Measurements from ENCODE around the gene RNF217. TPM values are rescaled to one million over a fixed set of nuclear protein-coding genes. Genes with fewer than 3 reads are reported as not detected.
A peak's percentile ranks its signal among the peaks of the same experiment; 100 is the strongest.

The RNF217 gene
- total RNA-seq, 1 experiment from 2014 or later: 13.6 TPM

DNA sequence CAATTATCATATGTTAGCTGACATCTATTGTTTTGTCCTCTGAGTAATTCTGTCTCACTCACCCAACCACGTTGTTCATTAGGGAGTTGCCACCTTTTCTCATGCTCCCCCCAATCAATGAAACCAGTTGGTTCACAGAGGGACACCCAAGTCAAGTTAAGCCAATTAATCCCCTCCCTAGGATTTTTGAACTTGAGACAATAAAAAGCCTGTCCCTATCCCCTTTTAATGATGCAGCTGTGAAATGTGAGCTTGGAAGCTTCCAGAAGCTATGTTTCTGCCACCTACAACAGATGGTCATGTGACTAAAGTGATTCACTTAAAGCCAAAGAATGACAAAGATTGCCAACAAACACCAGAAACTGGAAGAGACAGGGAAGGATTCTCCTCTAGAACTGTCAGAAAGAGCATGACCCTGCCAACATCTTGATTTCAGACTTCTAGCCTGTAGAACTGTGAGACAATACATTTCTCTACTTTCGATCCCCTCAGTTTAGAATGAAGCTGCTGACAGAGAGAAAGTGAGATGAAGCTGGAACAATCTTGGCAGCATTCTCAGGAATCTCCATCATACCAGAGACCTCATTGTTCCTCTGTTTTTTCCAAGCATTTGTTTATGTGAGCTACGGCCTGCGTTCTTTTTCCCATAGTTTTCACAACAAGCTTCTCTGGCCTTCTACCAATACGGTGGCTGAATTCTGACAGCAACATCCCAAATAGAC is 133.5 kb downstream of the RNF217 start:
- no peak for DNase-seq (ENCODE audit: low read depth)

DNA sequence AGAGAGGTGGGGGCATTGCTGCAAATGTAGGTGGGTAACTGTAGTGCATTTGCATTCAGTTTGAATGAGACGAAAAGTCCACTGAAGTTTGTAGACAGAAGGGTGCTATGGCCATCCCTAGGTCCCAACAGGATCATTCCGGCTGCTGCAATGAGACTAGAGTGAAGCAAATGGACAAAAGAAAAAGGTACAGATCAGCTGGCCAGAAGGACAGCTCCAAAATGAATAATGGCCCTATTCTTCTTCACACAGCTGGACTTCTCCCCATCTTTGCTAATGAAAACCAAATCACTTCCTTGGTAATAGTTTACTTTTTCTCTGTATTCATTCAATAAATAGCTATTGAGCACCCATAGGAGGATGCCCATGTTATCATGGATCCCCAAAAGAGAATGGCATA is 134.9 kb downstream of the RNF217 start:
- DNase-seq (ENCODE audit: low read depth): no peak

DNA sequence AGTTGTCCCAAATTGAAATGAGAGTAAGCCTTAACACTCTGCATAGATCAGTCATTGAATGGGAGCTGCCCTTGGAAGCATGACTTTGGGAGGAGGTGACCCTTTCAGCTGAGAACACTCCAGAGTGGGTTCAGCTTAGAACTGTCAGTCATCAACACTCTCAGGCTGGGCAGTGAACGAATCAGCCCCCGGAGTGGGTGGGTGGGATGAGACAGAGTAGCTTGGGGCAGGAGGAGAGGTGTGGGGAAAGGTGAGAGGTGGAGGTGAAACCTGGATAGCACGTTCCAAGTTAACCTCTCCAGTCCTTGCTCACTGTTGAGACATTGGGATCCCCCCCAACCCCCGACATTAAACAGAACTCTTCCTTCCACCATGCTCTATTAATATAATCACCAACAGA is 136.0 kb downstream of the RNF217 start:
- no peak for DNase-seq (ENCODE audit: low read depth)

- DNase-seq (ENCODE audit: low read depth): peak; percentile 68
These were observed 137.2 kb downstream of the RNF217 start for GRCh38 chr6:125099211-125100073.

DNA sequence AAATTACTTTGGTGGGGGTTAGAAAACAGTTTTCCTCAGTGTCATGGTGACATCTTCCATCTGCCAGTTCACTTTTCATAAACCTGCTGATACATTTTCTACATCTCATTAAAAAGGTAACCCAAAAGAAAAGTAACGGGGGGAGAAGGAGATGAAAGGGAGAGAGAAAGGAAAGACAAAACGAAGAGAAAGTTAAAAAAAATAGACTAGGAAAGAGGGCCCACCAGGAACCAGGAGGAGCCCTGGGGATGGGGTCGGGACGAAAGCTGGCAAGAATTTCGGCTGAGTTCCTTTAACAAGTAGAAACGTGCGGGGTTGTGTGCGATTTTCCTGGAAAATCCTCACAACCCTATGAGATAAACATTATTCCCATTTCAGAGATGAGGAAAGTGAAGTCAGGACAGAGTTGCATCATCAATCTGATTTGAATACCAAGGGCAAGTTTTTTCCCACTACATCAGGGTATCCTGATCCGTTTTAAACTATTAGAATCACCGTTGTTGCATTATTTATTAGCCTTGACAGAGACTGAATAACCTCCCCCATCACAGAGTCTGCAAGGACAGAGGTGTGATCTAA is 137.9 kb downstream of the RNF217 start:
- no peak for DNase-seq (ENCODE audit: low read depth)

GRCh38 chr6:125101128-125101527 is 138.9 kb downstream of the RNF217 start:
- no peak for DNase-seq (ENCODE audit: low read depth)

DNA sequence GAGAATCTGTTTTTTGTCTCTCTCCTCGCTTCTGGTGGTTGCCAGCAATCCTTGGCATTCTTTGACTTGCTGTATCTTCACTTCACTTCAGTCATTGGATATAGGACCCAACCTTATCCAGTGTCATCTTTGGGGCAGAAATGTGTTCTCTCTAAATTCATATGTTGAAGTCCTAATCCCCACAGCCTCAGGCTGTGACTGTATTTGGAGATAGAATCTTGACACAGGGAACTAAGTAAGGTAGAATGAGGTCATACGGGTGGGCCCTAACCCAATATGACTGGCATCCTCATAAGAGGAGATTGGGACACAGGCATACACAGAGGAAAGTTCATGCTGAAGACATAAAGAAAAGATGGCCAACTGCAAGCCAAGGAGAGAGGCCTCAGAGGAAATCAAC is 139.4 kb downstream of the RNF217 start:
- DNase-seq (ENCODE audit: low read depth): no peak

DNA sequence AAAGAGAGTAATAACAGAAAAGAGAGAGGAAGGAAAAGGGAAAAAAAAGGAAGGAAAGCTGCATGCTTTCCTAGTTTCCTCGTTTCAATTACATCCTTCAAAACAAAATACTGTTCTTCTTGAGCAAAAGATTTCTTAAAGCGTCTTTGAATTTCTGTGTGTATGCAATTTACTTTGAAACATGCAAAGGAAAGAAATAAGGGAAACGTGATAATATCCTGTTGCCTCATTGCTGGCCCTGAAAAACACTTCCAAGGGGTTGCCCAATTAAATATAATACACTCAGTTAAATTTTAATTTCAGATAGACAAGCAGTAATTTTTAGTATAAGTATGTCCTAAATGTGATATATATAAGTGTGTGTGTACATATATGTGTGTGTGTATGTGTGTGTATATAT is 140.2 kb downstream of the RNF217 start:
- DNase-seq (ENCODE audit: low read depth): no peak

DNA sequence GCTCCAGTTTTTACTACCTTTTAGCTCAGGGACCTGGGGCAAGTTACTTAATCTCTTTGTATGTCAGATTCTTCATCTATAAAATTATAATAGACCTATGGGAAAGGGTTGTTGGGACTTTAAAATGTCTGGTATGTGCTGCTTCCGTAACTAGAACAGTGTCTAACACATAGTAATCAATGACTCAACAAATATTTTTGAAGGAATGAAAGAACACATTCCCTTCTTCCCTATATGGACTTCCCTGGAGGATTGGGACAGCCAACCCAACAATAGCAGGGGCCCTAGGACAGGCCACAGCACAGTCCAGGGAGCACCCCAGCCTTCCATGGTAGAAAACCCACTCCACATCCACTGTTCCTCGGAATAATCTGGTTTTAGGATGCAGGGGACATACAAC is 140.7 kb downstream of the RNF217 start:
- DNase-seq (ENCODE audit: low read depth): peak; percentile 46

GRCh38 chr6:125104425-125104824 is 142.2 kb downstream of the RNF217 start:
- no peak for DNase-seq (ENCODE audit: low read depth)

DNA sequence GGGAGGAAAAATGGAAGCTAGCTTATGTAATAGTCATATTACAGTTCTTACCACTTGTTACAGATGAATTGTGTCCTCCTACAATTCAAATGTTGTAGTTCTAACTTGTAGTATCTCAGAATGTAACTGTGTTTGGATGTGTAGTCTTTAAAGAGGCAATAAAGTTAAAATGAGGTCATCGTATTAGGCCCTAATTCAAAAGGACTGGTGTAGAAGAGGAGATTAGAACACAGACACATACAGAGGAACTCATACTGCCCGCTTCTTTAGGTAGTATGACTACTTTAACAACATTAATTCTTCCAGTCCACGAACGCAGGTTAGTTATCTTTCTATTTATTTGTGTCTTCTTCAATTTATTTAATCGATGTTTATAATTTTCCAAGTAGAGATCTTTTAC is 144.8 kb downstream of the RNF217 start:
- DNase-seq (ENCODE audit: low read depth): no peak

DNA sequence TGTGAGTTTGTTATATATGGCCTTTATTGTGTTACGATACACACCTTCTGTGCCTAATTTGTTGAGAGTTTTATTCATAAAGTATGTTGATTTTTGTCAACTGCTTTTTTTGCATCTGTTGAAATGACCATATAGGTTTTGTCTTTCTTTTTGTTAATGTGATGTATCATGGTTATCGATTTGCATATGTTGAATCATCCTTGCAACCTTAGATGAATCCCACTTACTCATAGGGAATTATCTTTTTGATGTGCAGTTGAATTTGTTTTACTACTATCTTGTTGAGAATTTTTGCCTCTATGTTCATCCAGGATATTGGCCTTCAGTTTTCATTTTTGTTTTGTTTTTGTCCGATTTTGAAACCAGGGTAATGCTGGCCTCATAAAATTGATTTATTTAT is 145.7 kb downstream of the RNF217 start:
- DNase-seq (ENCODE audit: low read depth): no peak

DNA sequence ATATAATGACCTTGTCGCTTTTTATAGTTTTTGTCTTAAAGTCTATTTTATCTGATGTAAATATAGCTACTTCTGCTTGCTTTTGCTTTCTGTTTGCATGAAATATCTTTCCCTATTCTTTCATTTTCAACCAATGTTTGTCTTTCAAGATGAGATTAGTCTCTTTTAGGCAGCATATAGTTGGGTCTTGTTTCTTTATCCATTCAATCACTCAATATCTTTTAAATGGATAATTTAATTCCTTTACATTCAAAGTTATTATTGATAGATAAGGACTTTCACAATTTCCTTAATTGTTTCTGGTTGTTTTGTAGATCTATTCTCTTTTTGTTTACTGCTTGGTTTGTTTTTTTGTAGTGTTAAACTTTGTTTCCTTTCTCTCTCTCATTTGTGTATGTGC is 147.8 kb downstream of the RNF217 start:
- DNase-seq (ENCODE audit: low read depth): no peak

- DNase-seq (ENCODE audit: low read depth): no peak
These were observed 149.2 kb downstream of the RNF217 start for GRCh38 chr6:125111219-125111983.

DNA sequence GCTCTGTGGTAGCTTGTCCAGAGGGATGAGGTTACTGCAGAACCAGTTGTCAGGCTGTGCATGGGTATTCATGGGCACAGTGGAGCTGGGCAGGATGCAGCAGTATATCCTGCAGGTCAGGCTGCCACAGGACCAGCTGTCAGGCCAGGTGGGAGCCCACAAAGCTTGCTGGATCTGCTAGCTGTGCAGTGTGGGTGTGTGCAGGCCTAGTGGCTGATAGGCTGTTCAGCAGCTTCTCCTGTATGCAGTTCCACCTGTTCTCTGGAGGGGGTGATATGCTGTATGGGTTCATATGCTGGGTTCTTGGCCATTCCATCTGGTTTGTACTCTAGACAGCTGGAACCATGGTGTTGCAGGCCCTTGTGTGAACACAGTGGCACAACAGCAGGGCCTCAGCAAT is 150.7 kb downstream of the RNF217 start:
- DNase-seq (ENCODE audit: low read depth): no peak

GRCh38 chr6:125114248-125114858 is 152.1 kb downstream of the RNF217 start:
- peak; percentile 35 for DNase-seq (ENCODE audit: low read depth)

DNA sequence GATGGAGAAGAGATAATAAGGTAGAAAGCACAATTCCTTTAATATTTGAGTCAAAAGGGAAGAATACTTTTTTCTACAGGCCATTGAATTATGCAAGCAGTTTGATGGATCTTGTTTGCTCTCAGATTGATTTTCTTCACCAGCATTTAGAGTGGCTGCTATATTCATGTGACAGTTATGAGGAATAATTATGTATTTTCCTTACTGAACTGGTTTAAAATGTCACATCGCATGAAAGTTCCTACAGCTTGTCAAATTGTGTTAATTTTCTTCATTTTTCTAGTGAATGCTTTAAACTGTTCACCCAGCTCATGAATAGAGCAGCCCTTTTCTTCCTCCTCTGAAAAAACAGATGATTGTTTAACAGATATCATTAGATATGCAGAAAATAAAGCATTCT is 153.9 kb downstream of the RNF217 start:
- DNase-seq (ENCODE audit: low read depth): no peak

GRCh38 chr6:125116710-125117109 is 154.5 kb downstream of the RNF217 start:
- DNase-seq (ENCODE audit: low read depth): no peak

DNA sequence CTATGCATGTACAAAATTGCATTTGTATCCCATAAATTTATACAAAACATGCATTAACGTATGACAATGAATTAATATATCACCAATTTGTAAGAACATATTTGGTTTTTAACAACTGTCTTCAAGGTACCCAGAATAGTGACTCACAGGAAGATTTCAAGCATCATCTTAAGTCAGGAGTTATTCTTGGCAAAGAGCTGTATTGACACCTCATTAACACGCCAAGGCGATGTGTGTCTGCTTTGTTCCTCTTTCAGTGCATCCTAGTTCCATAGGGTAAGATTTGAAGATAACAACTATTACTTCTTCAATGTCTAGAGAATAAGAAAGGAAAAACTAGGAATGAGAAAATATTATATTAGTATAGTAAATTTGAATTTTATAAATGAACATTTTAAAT is 155.6 kb downstream of the RNF217 start:
- no peak for DNase-seq (ENCODE audit: low read depth)

GRCh38 chr6:125120054-125120590 is 157.9 kb downstream of the RNF217 start:
- no peak for DNase-seq (ENCODE audit: low read depth)

DNA sequence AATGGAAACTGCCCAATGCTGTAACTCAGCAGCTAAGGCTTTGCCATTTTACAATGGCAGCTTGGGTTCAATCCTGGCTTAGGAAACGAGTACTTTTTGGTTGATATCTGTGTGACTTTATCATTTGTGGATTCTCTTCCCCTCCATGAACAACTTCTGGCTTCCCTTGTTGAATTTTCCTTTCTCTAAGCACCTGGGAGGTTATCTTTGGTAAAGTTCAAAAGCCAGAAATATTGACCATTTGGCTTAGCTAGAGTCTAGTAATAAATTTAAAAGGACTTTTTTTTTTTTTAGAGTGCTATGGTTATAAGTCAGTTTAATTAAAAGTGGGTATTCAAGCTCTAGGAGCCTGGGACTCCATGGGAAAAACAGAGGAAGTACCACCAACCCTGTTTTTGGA is 159.7 kb downstream of the RNF217 start:
- no peak for DNase-seq (ENCODE audit: low read depth)
